ENCODE data around the gene GLP2R. TPM values are rescaled to one million over a fixed set of nuclear protein-coding genes. Genes with fewer than 3 reads are reported as not detected.

Gene GLP2R
- polyA plus RNA-seq, 1 donor from 2014 or later, result not detected

DNA sequence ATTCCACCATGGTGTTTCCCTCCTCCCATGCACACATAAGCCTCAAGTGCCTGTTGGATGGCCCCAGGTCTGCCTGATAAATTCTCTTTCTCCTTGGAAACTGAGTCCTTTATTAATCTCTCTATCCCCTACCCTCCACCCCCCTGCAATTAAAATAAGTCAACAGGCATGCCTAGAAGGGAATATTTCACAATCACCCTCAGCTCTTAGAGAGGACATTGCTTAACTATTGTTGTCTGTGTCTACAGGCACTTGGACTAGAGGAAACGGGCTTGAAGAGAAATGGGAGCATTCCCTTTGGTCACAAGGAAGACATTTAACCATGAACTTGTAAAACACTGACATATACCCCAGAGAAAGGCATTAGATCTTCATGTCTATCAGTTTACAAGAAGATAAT, 39.9 kb downstream of the GLP2R start:
- TF ChIP-seq EP300 (conservative IDR thresholded peaks at IDR 0.05; ENCODE audit: poor library complexity, severe bottlenecking) (no peak), EZH2 (IDR thresholded peaks at IDR 0.05; ENCODE audit: borderline replicate concordance, insufficient read depth, low read length, poor library complexity, severe bottlenecking) (no peak)
- TF ChIP-seq, protein P1, sequence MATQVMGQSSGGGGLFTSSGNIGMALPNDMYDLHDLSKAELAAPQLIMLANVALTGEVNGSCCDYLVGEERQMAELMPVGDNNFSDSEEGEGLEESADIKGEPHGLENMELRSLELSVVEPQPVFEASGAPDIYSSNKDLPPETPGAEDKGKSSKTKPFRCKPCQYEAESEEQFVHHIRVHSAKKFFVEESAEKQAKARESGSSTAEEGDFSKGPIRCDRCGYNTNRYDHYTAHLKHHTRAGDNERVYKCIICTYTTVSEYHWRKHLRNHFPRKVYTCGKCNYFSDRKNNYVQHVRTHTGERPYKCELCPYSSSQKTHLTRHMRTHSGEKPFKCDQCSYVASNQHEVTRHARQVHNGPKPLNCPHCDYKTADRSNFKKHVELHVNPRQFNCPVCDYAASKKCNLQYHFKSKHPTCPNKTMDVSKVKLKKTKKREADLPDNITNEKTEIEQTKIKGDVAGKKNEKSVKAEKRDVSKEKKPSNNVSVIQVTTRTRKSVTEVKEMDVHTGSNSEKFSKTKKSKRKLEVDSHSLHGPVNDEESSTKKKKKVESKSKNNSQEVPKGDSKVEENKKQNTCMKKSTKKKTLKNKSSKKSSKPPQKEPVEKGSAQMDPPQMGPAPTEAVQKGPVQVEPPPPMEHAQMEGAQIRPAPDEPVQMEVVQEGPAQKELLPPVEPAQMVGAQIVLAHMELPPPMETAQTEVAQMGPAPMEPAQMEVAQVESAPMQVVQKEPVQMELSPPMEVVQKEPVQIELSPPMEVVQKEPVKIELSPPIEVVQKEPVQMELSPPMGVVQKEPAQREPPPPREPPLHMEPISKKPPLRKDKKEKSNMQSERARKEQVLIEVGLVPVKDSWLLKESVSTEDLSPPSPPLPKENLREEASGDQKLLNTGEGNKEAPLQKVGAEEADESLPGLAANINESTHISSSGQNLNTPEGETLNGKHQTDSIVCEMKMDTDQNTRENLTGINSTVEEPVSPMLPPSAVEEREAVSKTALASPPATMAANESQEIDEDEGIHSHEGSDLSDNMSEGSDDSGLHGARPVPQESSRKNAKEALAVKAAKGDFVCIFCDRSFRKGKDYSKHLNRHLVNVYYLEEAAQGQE (IDR thresholded peaks at IDR 0.05; ENCODE audit: borderline replicate concordance), result no peak
- no peaks in the 10 kb centered on the region for H4K20me1 ChIP-seq (ENCODE audit: insufficient read depth)
- no peaks in the 10 kb centered on the region for H3K27me3 ChIP-seq (ENCODE audit: insufficient read depth, low read depth, low read length)

DNA sequence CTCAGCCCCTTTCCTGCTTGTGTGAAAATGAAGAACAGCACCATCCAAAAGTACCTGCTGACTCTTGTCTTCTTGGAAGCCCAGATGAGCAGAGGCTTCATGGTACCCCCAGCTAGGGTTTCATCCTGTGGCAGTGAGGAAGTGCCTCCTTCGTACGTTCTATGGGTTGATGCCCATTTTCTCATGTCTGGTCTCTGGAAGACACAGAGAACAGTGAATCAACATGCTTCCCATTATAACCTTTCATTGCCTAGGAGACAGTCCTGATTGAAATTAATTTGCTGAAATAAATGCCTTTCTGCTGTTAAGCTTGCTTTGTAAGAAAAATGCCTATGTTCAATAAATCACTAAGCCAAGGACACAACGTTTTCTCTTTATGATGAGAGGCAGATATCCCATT, 42.8 kb downstream of the GLP2R start:
- H2AFZ ChIP-seq (ENCODE audit: low read depth, low read length), result peak overlapping the region; percentile 10
- no peaks in the 10 kb centered on the region for H3F3A ChIP-seq (ENCODE audit: insufficient read depth, low read length, poor library complexity, severe bottlenecking)
- peaks cover 4% of the 10 kb centered on the region for H3K9me3 ChIP-seq (ENCODE audit: low read length)
- no peaks in the 10 kb centered on the region for H3K79me2 ChIP-seq (replicated peaks; ENCODE audit: insufficient read depth, low read length)
- H3K9ac ChIP-seq (ENCODE audit: low read length), result peak overlapping the region; percentile 25
- no peaks in the 10 kb centered on the region for H3K36me3 ChIP-seq (ENCODE audit: insufficient read depth, low read length)
- H3K27ac ChIP-seq (ENCODE audit: low read length), result peak overlapping the region; percentile 64
- no peaks in the 10 kb centered on the region for H4K20me1 ChIP-seq (ENCODE audit: insufficient read depth)
- no peaks in the 10 kb centered on the region for H3K27me3 ChIP-seq (ENCODE audit: insufficient read depth, low read depth, low read length)
- no peaks in the 10 kb centered on the region for H3K9me2 ChIP-seq (ENCODE audit: insufficient read depth, low read length)
- TF ChIP-seq, protein P1 (IDR thresholded peaks at IDR 0.05; ENCODE audit: borderline replicate concordance), result no peak
- TF ChIP-seq EP300 (conservative IDR thresholded peaks at IDR 0.05; ENCODE audit: poor library complexity, severe bottlenecking), result peak; percentile 48
- H3K4me3 ChIP-seq (ENCODE audit: low read length), result peak overlapping the region; percentile 46
- H3K4me2 ChIP-seq (ENCODE audit: low read length), result peak overlapping the region; percentile 7

More for the DNA sequence above, 39.9 kb downstream of the GLP2R start:
- Histone ChIP-seq H3K9me3 (ENCODE audit: low read length) (peaks cover 4% of the 10 kb centered on the region), H3K79me2 (replicated peaks; ENCODE audit: insufficient read depth, low read length) (no peaks in the 10 kb centered on the region), H3K9ac (ENCODE audit: low read length) (no peak overlapping the region), H3K9me2 (ENCODE audit: insufficient read depth, low read length) (no peaks in the 10 kb centered on the region), H3K4me2 (ENCODE audit: low read length) (no peak overlapping the region), H2AFZ (ENCODE audit: low read depth, low read length) (no peak overlapping the region), H3K27ac (ENCODE audit: low read length) (no peak overlapping the region), H3K4me3 (ENCODE audit: low read length) (no peak overlapping the region), H3K36me3 (ENCODE audit: insufficient read depth, low read length) (no peaks in the 10 kb centered on the region), H3F3A (ENCODE audit: insufficient read depth, low read length, poor library complexity, severe bottlenecking) (no peaks in the 10 kb centered on the region)

DNA sequence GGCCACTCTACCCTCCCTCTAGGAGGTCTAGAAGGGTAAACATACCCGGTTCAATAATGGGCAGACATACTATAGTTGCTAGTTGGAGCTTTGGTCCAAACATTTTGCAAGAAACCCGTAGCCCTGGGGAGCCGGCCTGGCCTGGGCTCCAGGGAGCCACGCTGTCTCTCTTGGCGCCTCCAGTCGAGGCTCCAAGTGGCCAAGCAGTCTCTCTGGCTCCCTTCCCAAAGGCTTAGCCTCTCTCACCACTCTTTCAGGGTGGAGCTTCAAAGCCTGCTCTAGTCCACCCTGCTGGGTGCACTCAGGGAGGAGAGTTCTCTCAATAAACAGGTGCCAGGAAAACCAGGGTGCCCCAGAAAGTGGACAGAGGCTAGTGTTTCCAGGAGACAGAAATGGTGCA, 47.1 kb downstream of the GLP2R start:
- Histone ChIP-seq H3K27ac (ENCODE audit: low read length) (no peak overlapping the region), H3F3A (ENCODE audit: insufficient read depth, low read length, poor library complexity, severe bottlenecking) (no peaks in the 10 kb centered on the region), H3K27me3 (ENCODE audit: insufficient read depth, low read depth, low read length) (no peaks in the 10 kb centered on the region), H3K9me2 (ENCODE audit: insufficient read depth, low read length) (no peaks in the 10 kb centered on the region), H3K9ac (ENCODE audit: low read length) (no peak overlapping the region), H3K4me3 (ENCODE audit: low read length) (no peak overlapping the region), H2AFZ (ENCODE audit: low read depth, low read length) (no peak overlapping the region), H3K79me2 (replicated peaks; ENCODE audit: insufficient read depth, low read length) (no peaks in the 10 kb centered on the region), H3K4me2 (ENCODE audit: low read length) (no peak overlapping the region), H3K36me3 (ENCODE audit: insufficient read depth, low read length) (no peaks in the 10 kb centered on the region), H4K20me1 (ENCODE audit: insufficient read depth) (no peaks in the 10 kb centered on the region), H3K9me3 (ENCODE audit: low read length) (no peaks in the 10 kb centered on the region)
- TF ChIP-seq EP300 (conservative IDR thresholded peaks at IDR 0.05; ENCODE audit: poor library complexity, severe bottlenecking) (no peak), RAD21 (conservative IDR thresholded peaks at IDR 0.05) (no peak), EZH2 (IDR thresholded peaks at IDR 0.05; ENCODE audit: borderline replicate concordance, insufficient read depth, low read length, poor library complexity, severe bottlenecking) (no peak), TAF1 (IDR thresholded peaks at IDR 0.05; ENCODE audit: low read depth) (no peak), SMC3 (conservative IDR thresholded peaks at IDR 0.05; ENCODE audit: poor library complexity) (no peak), MXI1 (conservative IDR thresholded peaks at IDR 0.05; ENCODE audit: poor library complexity, severe bottlenecking) (no peak), POLR2AphosphoS5 (IDR thresholded peaks at IDR 0.05) (no peak)
- TF ChIP-seq, protein P1 (IDR thresholded peaks at IDR 0.05; ENCODE audit: borderline replicate concordance), result no peak
- TF ChIP-seq, protein P2, sequence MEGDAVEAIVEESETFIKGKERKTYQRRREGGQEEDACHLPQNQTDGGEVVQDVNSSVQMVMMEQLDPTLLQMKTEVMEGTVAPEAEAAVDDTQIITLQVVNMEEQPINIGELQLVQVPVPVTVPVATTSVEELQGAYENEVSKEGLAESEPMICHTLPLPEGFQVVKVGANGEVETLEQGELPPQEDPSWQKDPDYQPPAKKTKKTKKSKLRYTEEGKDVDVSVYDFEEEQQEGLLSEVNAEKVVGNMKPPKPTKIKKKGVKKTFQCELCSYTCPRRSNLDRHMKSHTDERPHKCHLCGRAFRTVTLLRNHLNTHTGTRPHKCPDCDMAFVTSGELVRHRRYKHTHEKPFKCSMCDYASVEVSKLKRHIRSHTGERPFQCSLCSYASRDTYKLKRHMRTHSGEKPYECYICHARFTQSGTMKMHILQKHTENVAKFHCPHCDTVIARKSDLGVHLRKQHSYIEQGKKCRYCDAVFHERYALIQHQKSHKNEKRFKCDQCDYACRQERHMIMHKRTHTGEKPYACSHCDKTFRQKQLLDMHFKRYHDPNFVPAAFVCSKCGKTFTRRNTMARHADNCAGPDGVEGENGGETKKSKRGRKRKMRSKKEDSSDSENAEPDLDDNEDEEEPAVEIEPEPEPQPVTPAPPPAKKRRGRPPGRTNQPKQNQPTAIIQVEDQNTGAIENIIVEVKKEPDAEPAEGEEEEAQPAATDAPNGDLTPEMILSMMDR (IDR thresholded peaks at IDR 0.05; ENCODE audit: poor library complexity, severe bottlenecking), result no peak
